ENCODE results near the gene CYB5R2.

The CYB5R2 gene

DNA sequence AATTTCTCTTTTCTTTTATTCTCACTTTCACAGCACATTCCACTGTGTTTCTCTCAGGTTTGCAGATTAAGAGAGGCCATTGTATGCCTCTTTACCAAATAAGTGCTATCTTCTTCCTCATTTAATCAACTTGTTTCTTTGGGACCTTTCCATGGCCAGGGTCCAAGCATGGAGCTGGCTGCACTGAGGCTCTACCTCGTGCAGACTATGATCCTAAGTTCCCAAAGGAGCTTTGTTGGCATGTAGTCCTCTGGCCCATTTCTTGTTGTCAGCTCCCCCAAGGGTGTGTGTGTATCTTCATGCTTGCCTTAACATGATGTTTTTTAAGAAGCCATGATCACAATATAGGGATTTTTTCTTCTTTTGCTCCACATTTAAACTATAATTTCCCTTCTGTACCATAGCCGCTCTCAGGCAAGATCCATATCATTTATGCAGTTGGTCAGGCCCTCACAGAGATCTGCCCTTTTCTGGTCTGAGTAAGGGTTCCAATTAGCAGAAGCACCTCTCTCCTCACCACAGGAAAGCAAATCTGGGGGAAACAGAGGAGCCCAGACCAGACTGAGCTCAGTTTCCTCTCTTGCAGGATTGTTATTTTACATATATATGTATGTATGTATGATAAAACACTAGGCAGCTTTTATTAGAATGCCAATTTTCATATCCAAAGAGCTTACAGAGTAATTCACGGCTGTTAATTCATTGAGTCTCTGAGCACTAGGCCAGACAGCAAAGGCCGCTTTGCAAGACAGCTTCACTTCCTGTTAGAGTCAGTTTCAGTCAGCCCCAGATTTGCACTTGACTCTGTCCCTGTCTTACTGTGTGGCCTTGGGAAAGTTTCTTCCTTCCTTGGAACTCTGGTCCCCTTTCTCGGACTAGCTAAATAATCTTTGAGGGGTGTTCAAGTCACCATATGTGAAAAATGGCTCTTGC, 34.3 kb downstream of the CYB5R2 start:
- DNase-seq (ENCODE audit: low read depth, low spot score), result no peak
- H3K9me3 ChIP-seq (ENCODE audit: low read depth, low read length), result no peaks in the 10 kb centered on the region
- H3K36me3 ChIP-seq (ENCODE audit: insufficient read depth, low read length), result no peaks in the 10 kb centered on the region
- no peak overlapping the region for H3K27ac ChIP-seq
- TF ChIP-seq EZH2 (IDR thresholded peaks at IDR 0.05) (no peak), POLR2AphosphoS5 (IDR thresholded peaks at IDR 0.05; ENCODE audit: borderline replicate concordance, low read depth, low read length) (no peak), FOXP2 (optimal IDR thresholded peaks at IDR 0.05; ENCODE audit: control extremely low read depth, extremely low read length, insufficient read depth) (no peak)
- H3K9ac ChIP-seq (ENCODE audit: insufficient read length), result no peak overlapping the region
- H3K4me3 ChIP-seq, result no peak overlapping the region

DNA sequence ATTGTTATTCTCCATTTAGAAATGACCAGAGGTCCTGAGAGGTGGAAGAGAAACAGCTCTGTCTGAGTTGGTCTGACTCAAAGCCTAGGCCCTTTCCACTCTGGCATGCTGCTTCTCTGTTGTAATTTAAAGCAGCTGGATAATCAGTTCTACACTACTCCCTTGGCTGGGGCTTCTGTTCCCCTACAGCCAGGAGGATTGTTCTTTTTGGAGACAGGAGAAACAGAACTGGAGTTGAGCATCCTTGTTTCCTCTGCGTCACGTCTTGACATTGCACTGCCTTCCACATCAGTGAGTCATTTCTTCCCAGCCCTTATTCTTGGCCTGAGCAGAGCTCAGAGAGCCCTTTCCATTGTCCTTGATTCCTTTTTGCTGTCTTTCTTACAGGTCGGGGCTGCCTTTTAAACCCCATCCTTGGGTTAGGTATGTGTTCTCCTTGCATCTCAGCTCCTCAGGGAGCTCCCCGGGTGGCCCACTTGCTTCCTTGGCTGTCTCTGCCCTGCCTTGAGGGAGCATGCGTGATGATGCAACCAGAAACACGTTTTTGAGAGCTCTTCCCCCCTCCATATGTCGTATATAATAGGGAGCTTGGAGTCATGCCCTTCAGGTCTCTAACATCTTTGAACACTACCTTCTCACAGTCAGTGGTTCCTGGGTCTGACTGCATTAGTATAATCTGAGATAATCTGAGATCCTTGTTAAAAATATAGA, 35.7 kb downstream of the CYB5R2 start:
- Histone ChIP-seq H3K9me3 (ENCODE audit: low read depth, low read length) (no peaks in the 10 kb centered on the region), H3K4me3 (no peak overlapping the region), H3K36me3 (ENCODE audit: insufficient read depth, low read length) (no peaks in the 10 kb centered on the region), H3K9ac (ENCODE audit: insufficient read length) (no peak overlapping the region), H3K27ac (no peak overlapping the region)
- no peak for TF ChIP-seq POLR2AphosphoS5 (IDR thresholded peaks at IDR 0.05; ENCODE audit: borderline replicate concordance, low read depth, low read length)
- no peak for TF ChIP-seq FOXP2 (optimal IDR thresholded peaks at IDR 0.05; ENCODE audit: control extremely low read depth, extremely low read length, insufficient read depth)
- no peak for TF ChIP-seq EZH2 (IDR thresholded peaks at IDR 0.05)
- DNase-seq (ENCODE audit: low read depth, low spot score), result no peak

DNA sequence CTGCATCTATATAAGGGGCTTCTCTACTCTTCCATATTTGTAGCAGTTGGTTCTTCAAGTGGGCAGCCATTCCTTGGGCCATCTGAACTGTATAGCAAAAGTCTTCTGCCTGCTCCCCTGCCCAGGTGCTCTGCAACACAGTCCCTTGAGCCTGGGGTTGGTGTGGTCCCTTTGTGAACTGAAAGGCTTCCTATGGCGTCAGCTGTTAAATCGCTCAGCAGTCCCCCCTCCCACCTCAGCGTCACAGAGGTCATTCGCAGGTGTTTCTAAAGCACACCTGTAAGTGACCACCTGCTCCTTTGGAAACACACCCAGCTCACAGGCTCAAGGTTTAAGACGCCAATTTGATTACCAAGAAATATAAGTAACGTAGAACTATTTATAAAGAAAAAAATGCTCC, 37.0 kb downstream of the CYB5R2 start:
- TF ChIP-seq EZH2 (IDR thresholded peaks at IDR 0.05) (no peak), POLR2AphosphoS5 (IDR thresholded peaks at IDR 0.05; ENCODE audit: borderline replicate concordance, low read depth, low read length) (no peak), FOXP2 (optimal IDR thresholded peaks at IDR 0.05; ENCODE audit: control extremely low read depth, extremely low read length, insufficient read depth) (no peak)
- Histone ChIP-seq H3K4me3 (no peak overlapping the region), H3K36me3 (ENCODE audit: insufficient read depth, low read length) (no peaks in the 10 kb centered on the region), H3K9me3 (ENCODE audit: low read depth, low read length) (no peaks in the 10 kb centered on the region), H3K9ac (ENCODE audit: insufficient read length) (no peak overlapping the region), H3K27ac (no peak overlapping the region)
- no peak for DNase-seq (ENCODE audit: low read depth, low spot score)

DNA sequence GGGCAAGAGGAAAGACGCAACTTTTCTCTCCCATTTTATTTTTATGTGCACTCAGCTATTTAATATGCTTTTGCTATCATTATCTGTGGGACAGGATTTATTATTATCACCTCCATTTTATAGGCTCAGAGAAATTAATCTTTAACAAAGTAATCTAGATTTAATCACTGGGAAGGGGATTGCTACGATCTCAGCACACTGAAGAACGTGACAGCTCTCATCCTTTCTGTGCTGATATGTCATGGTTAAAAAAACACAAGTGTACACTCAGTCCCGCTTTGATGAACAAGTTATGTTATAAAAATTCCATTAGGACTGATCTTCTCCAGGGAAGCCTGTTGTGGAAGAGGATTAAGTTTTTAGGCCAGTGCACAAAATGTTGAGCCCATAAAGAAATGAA, 37.6 kb downstream of the CYB5R2 start:
- Histone ChIP-seq H3K27ac (no peak overlapping the region), H3K9me3 (ENCODE audit: low read depth, low read length) (no peaks in the 10 kb centered on the region), H3K9ac (ENCODE audit: insufficient read length) (no peak overlapping the region), H3K4me3 (no peak overlapping the region), H3K36me3 (ENCODE audit: insufficient read depth, low read length) (no peaks in the 10 kb centered on the region)
- no peak for DNase-seq (ENCODE audit: low read depth, low spot score)
- TF ChIP-seq FOXP2 (optimal IDR thresholded peaks at IDR 0.05; ENCODE audit: control extremely low read depth, extremely low read length, insufficient read depth), result no peak
- TF ChIP-seq EZH2 (IDR thresholded peaks at IDR 0.05), result no peak
- TF ChIP-seq POLR2AphosphoS5 (IDR thresholded peaks at IDR 0.05; ENCODE audit: borderline replicate concordance, low read depth, low read length), result no peak

GRCh38 chr11:7635137-7635536, 38.2 kb downstream of the CYB5R2 start:
- Histone ChIP-seq H3K9ac (ENCODE audit: insufficient read length) (no peak overlapping the region), H3K9me3 (ENCODE audit: low read depth, low read length) (no peaks in the 10 kb centered on the region), H3K27ac (no peak overlapping the region), H3K4me3 (no peak overlapping the region), H3K36me3 (ENCODE audit: insufficient read depth, low read length) (no peaks in the 10 kb centered on the region)
- DNase-seq (ENCODE audit: low read depth, low spot score), result no peak
- TF ChIP-seq POLR2AphosphoS5 (IDR thresholded peaks at IDR 0.05; ENCODE audit: borderline replicate concordance, low read depth, low read length) (no peak), EZH2 (IDR thresholded peaks at IDR 0.05) (no peak), FOXP2 (optimal IDR thresholded peaks at IDR 0.05; ENCODE audit: control extremely low read depth, extremely low read length, insufficient read depth) (no peak)

- TF ChIP-seq FOXP2 (optimal IDR thresholded peaks at IDR 0.05; ENCODE audit: control extremely low read depth, extremely low read length, insufficient read depth) (no peak), POLR2AphosphoS5 (IDR thresholded peaks at IDR 0.05; ENCODE audit: borderline replicate concordance, low read depth, low read length) (no peak), EZH2 (IDR thresholded peaks at IDR 0.05) (no peak)
- no peak overlapping the region for H3K4me3 ChIP-seq
- H3K27ac ChIP-seq, result no peak overlapping the region
- no peaks in the 10 kb centered on the region for H3K36me3 ChIP-seq (ENCODE audit: insufficient read depth, low read length)
- H3K9ac ChIP-seq (ENCODE audit: insufficient read length), result no peak overlapping the region
- no peak for DNase-seq (ENCODE audit: low read depth, low spot score)
- no peaks in the 10 kb centered on the region for H3K9me3 ChIP-seq (ENCODE audit: low read depth, low read length)
Measured at GRCh38 chr11:7632211-7632610, 41.1 kb downstream of the CYB5R2 start.

- no peak for DNase-seq (ENCODE audit: low read depth, low spot score)
- Histone ChIP-seq H3K27ac (no peak overlapping the region), H3K36me3 (ENCODE audit: insufficient read depth, low read length) (no peaks in the 10 kb centered on the region), H3K9ac (ENCODE audit: insufficient read length) (no peak overlapping the region), H3K4me3 (no peak overlapping the region), H3K9me3 (ENCODE audit: low read depth, low read length) (no peaks in the 10 kb centered on the region)
- TF ChIP-seq FOXP2 (optimal IDR thresholded peaks at IDR 0.05; ENCODE audit: control extremely low read depth, extremely low read length, insufficient read depth), result no peak
- no peak for TF ChIP-seq EZH2 (IDR thresholded peaks at IDR 0.05)
- TF ChIP-seq POLR2AphosphoS5 (IDR thresholded peaks at IDR 0.05; ENCODE audit: borderline replicate concordance, low read depth, low read length), result no peak
Measured at GRCh38 chr11:7630002-7630401, 43.3 kb downstream of the CYB5R2 start.

DNA sequence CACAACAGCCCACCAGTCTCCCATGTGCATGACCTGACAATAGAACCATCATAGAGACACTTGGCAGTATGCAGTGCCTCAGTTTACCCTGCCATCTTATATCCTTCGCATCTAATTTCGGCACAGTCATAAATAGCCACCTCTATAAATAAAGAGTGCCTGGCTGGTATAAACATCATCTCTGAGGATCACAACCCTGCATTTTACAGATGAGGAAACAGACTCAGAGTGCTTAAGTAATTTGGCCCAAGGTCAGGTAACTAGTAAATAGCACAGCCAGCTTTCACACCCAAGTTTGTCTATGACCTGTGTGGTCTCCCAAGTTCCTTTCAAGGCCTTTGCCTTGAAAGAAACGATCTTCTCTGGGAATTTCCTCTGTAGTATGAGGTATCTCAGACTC, 44.6 kb downstream of the CYB5R2 start:
- no peak overlapping the region for H3K9ac ChIP-seq (ENCODE audit: insufficient read length)
- TF ChIP-seq POLR2AphosphoS5 (IDR thresholded peaks at IDR 0.05; ENCODE audit: borderline replicate concordance, low read depth, low read length) (no peak), FOXP2 (optimal IDR thresholded peaks at IDR 0.05; ENCODE audit: control extremely low read depth, extremely low read length, insufficient read depth) (no peak), EZH2 (IDR thresholded peaks at IDR 0.05) (no peak)
- no peaks in the 10 kb centered on the region for H3K9me3 ChIP-seq (ENCODE audit: low read depth, low read length)
- no peak overlapping the region for H3K4me3 ChIP-seq
- no peak for DNase-seq (ENCODE audit: low read depth, low spot score)
- H3K27ac ChIP-seq, result no peak overlapping the region
- no peaks in the 10 kb centered on the region for H3K36me3 ChIP-seq (ENCODE audit: insufficient read depth, low read length)
